NT2/D1 (cell line): Measurements from ENCODE around the gene BCL11B.

Experiments used
- DNase-seq: peaks from one replicate; pipeline ENCODE4 v3.0.0-alpha.2; 2011; ENCODE audit warnings: low read depth, low spot score
- H3K27me3 ChIP-seq: 2 replicates; pipeline ENCODE4 v1.6.0; 2011; ENCODE audit warnings: mild to moderate bottlenecking; ENCODE audit not compliant: insufficient read length, insufficient read depth
- H3K36me3 ChIP-seq: 2 replicates; pipeline ENCODE4 v1.6.1; 2011; ENCODE audit warnings: mild to moderate bottlenecking, low read length, mixed read lengths; ENCODE audit not compliant: insufficient read depth, insufficient read length
- H3K4me1 ChIP-seq: 2 replicates; pipeline ENCODE4 v1.5.1; 2011; ENCODE audit not compliant: insufficient read depth, insufficient read length
- H3K4me3 ChIP-seq: 2 replicates; pipeline ENCODE4 v1.5.1; 2011; ENCODE audit warnings: low read depth; ENCODE audit not compliant: insufficient read length
- H3K9ac ChIP-seq: 2 replicates; pipeline ENCODE4 v1.6.0; 2011; ENCODE audit warnings: low read depth; ENCODE audit not compliant: insufficient read length
- H3K9me3 ChIP-seq: 2 replicates; pipeline ENCODE4 v1.5.1; 2011; ENCODE audit warnings: mild to moderate bottlenecking, low read length; ENCODE audit not compliant: insufficient read depth
- SUZ12 ChIP-seq: IDR thresholded peaks from 2 replicates; pipeline ENCODE4 v1.6.1; 2011; ENCODE audit not compliant: insufficient read length, insufficient read depth; ENCODE audit errors: extremely low read depth
- YY1 ChIP-seq: IDR thresholded peaks from 2 replicates; pipeline ENCODE4 v1.6.1; 2011; ENCODE audit not compliant: insufficient read length, insufficient read depth
- ZNF274 ChIP-seq: IDR thresholded peaks from 2 replicates; pipeline ENCODE4 v1.6.1; 2011; ENCODE audit warnings: mild to moderate bottlenecking, low read depth, low read length

BCL11B gene

GRCh38 chr14:99145307-99145706 is 126.7 kb downstream of the BCL11B start:
- no peak for TF ChIP-seq ZNF274
- TF ChIP-seq SUZ12 = no peak
- Histone ChIP-seq H3K4me1 (no peaks in the 10 kb centered on the region), H3K36me3 (no peaks in the 10 kb centered on the region), H3K4me3 (no peak overlapping the region), H3K9ac (no peak overlapping the region), H3K9me3 (no peaks in the 10 kb centered on the region), H3K27me3 (no peaks in the 10 kb centered on the region)
- no peak for DNase-seq

- H3K4me3 ChIP-seq = no peak overlapping the region
- TF ChIP-seq YY1 = no peak
- no peak for TF ChIP-seq SUZ12
- TF ChIP-seq ZNF274 = no peak
These were observed 128.2 kb downstream of the BCL11B start for GRCh38 chr14:99143793-99144192.

GRCh38 chr14:99143126-99143525 is 128.9 kb downstream of the BCL11B start:
- no peak overlapping the region for H3K9ac ChIP-seq
- H3K36me3 ChIP-seq = no peaks in the 10 kb centered on the region
- H3K4me1 ChIP-seq = no peaks in the 10 kb centered on the region
- no peaks in the 10 kb centered on the region for H3K27me3 ChIP-seq
- H3K4me3 ChIP-seq = no peak overlapping the region
- no peak for DNase-seq
- TF ChIP-seq SUZ12 (no peak), ZNF274 (no peak), YY1 (no peak)
- no peaks in the 10 kb centered on the region for H3K9me3 ChIP-seq

More at GRCh38 chr14:99143793-99144192, 128.2 kb downstream of the BCL11B start:
- Histone ChIP-seq H3K4me1 (no peaks in the 10 kb centered on the region), H3K27me3 (no peaks in the 10 kb centered on the region), H3K36me3 (no peaks in the 10 kb centered on the region), H3K9ac (no peak overlapping the region), H3K9me3 (no peaks in the 10 kb centered on the region)
- DNase-seq = no peak

- Histone ChIP-seq H3K27me3 (no peaks in the 10 kb centered on the region), H3K4me1 (no peaks in the 10 kb centered on the region), H3K9me3 (no peaks in the 10 kb centered on the region), H3K36me3 (no peaks in the 10 kb centered on the region), H3K4me3 (no peak overlapping the region), H3K9ac (no peak overlapping the region)
- DNase-seq = no peak
- TF ChIP-seq SUZ12 (no peak), ZNF274 (no peak), YY1 (no peak)
These were observed 130.8 kb downstream of the BCL11B start for GRCh38 chr14:99141236-99141635.

GRCh38 chr14:99138999-99139865 is 132.8 kb downstream of the BCL11B start:
- H3K27me3 ChIP-seq = no peaks in the 10 kb centered on the region
- DNase-seq = no peak
- H3K4me1 ChIP-seq = no peaks in the 10 kb centered on the region
- no peak for TF ChIP-seq YY1
- TF ChIP-seq ZNF274 = no peak
- TF ChIP-seq SUZ12 = no peak
- H3K4me3 ChIP-seq = no peak overlapping the region
- no peaks in the 10 kb centered on the region for H3K9me3 ChIP-seq
- no peaks in the 10 kb centered on the region for H3K36me3 ChIP-seq
- no peak overlapping the region for H3K9ac ChIP-seq

- TF ChIP-seq ZNF274 (no peak), SUZ12 (no peak), YY1 (no peak)
- no peak for DNase-seq
These were observed 134.0 kb downstream of the BCL11B start for GRCh38 chr14:99137913-99138571.

GRCh38 chr14:99137001-99137700 is 134.8 kb downstream of the BCL11B start:
- Histone ChIP-seq H3K27me3 (no peaks in the 10 kb centered on the region), H3K36me3 (no peaks in the 10 kb centered on the region), H3K9ac (no peak overlapping the region), H3K9me3 (no peaks in the 10 kb centered on the region), H3K4me1 (no peaks in the 10 kb centered on the region), H3K4me3 (no peak overlapping the region)
- DNase-seq = no peak
- TF ChIP-seq ZNF274 (no peak), YY1 (no peak), SUZ12 (no peak)

More at GRCh38 chr14:99137913-99138571, 134.0 kb downstream of the BCL11B start:
- no peak overlapping the region for H3K9ac ChIP-seq
- H3K4me1 ChIP-seq = no peaks in the 10 kb centered on the region
- H3K27me3 ChIP-seq = no peaks in the 10 kb centered on the region
- no peaks in the 10 kb centered on the region for H3K36me3 ChIP-seq
- H3K4me3 ChIP-seq = no peak overlapping the region
- H3K9me3 ChIP-seq = no peaks in the 10 kb centered on the region
